ENCODE results near the gene NDST3.

NDST3 gene

DNA sequence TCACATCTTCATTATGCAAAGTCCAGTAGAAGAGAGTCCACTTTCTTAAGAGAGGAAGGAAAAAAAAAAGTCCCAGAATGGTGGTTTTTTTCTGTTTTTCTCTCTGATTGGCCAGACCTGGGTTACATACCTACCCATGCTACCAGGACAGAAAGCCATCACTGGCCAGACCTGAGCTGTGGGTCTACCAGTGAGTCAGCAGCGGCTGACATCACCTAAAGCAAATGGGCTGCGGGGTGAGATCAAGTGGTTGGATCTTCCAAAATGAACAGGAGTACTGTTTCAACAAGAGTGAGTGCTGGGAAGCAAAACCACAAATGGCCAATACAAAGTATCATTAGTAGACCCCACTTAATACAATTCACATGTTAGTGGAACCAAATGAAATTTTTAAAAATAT, 1.6 kb upstream of the NDST3 start:
- H3K4me3 ChIP-seq (ENCODE audit: low read length in 2 of 2), result no peak overlapping the region
- no peaks in the 10 kb centered on the region for H3K36me3 ChIP-seq (ENCODE audit: control insufficient read depth in 2 of 2, insufficient read depth in 2 of 2, low read length in 2 of 2)
- peaks cover 6% of the 10 kb centered on the region for H3K4me1 ChIP-seq (ENCODE audit: control insufficient read depth, insufficient read depth, low read length)
- no peak overlapping the region for H3K9ac ChIP-seq (ENCODE audit: low read length in 2 of 2)
- H3K9me3 ChIP-seq (ENCODE audit: control insufficient read depth in 2 of 2, low read length in 2 of 2), result no peaks in the 10 kb centered on the region
- H3K27me3 ChIP-seq (ENCODE audit: control insufficient read depth in 1 of 2, insufficient read depth in 2 of 2, low read length in 2 of 2), result peaks cover 10 to 18% of the 10 kb centered on the region in 2 donors
- no peak overlapping the region for H3K27ac ChIP-seq (ENCODE audit: low read length)

DNA sequence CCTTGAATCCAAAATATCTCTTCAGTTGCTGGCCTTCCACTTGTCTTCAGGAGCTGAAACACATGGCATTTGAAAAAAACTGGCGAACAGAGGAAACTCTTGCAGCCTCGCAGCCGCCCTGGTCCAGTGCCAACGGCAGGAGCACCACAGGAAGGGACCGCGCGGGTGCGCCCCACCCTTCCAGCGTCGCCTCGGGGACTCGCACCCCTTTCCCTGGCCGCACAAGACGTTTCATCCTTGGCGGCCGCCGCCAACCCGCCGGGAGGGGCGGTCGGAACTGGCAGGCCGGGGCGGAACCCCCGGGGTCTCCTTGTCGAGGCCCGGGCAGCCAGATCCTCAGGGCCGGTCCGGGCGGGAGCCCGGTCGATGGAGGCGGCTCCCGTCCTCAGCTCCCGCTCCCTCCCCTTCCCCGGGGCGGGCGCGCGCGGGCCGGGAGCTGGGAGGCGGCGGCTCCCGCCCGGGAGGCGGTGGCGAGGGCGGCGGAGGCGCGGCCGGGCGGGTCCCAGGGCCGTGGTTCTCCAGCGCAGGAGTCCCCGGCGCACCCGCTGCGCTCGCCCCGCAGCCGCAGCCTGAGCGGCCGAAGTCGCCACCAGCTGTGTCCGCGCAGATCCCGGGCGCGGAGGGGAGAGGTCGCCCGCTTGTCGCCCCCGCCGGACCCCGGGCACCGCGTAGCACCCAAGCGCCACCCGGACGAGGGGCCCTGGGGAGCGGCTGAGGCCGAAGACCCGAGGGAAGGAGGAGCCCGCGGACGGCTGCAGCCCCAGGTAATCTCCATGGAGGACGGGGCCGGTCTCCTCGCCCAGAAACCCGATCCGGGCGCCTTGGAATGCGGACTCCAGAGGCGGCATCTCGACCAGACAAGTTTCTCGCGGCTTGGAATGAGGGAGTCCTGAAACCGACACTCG, 886 bp upstream of the NDST3 start:
- peaks cover 10 to 18% of the 10 kb centered on the region in 2 donors for H3K27me3 ChIP-seq (ENCODE audit: control insufficient read depth in 1 of 2, insufficient read depth in 2 of 2, low read length in 2 of 2)
- H3K27ac ChIP-seq (ENCODE audit: low read length), result no peak overlapping the region
- H3K4me3 ChIP-seq (ENCODE audit: low read length in 2 of 2), result peak overlapping the region; percentile 32 to 65
- no peak overlapping the region for H3K9ac ChIP-seq (ENCODE audit: low read length in 2 of 2)
- H3K4me1 ChIP-seq (ENCODE audit: control insufficient read depth, insufficient read depth, low read length), result peaks cover 6% of the 10 kb centered on the region
- H3K9me3 ChIP-seq (ENCODE audit: control insufficient read depth in 2 of 2, low read length in 2 of 2), result no peaks in the 10 kb centered on the region
- no peaks in the 10 kb centered on the region for H3K36me3 ChIP-seq (ENCODE audit: control insufficient read depth in 2 of 2, insufficient read depth in 2 of 2, low read length in 2 of 2)

DNA sequence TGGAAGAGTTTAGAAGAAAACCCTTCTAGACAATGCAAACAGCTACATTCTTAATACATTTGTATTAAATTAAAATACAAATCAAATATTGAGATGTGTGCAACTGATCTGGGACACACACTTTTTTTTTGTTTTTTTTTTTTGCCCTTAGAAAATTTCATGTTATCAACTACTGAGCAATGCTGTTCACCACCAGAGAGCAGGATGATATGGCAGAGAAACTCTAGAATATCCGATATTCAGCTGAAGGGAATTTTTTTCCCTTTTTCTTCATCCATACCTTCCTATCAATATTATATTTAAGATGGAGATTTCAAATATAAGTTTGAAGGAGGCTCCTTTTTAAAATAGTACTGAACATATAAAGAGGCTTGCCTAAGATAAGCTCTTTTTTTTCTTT, 1.0 kb downstream of the NDST3 start:
- H3K4me1 ChIP-seq (ENCODE audit: control insufficient read depth, insufficient read depth, low read length), result peaks cover 6% of the 10 kb centered on the region
- no peaks in the 10 kb centered on the region for H3K36me3 ChIP-seq (ENCODE audit: control insufficient read depth in 2 of 2, insufficient read depth in 2 of 2, low read length in 2 of 2)
- no peak overlapping the region for H3K4me3 ChIP-seq (ENCODE audit: low read length in 2 of 2)
- no peaks in the 10 kb centered on the region for H3K9me3 ChIP-seq (ENCODE audit: control insufficient read depth in 2 of 2, low read length in 2 of 2)
- peaks cover 10 to 18% of the 10 kb centered on the region in 2 donors for H3K27me3 ChIP-seq (ENCODE audit: control insufficient read depth in 1 of 2, insufficient read depth in 2 of 2, low read length in 2 of 2)
- no peak overlapping the region for H3K9ac ChIP-seq (ENCODE audit: low read length in 2 of 2)
- no peak overlapping the region for H3K27ac ChIP-seq (ENCODE audit: low read length)

DNA sequence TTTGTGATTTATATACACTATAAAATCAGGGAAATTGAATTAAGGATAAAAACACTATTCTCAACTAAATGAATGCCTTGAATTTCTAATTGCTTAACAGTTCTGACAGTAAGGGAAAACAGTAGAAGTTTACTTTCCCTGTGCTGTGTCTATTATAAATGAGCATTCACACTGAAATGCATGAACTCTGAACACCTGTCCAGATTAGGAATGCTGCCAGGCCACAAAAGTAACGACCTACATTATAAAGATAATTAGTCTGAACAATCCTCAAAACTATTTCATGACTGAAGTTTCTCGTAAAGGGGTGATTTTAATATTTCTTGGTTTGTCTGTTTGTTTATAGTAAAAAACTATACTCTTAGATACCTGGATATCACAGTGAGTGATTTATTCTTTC, 2.0 kb downstream of the NDST3 start:
- Histone ChIP-seq H3K27me3 (ENCODE audit: control insufficient read depth in 1 of 2, insufficient read depth in 2 of 2, low read length in 2 of 2) (peaks cover 10 to 18% of the 10 kb centered on the region in 2 donors), H3K9me3 (ENCODE audit: control insufficient read depth in 2 of 2, low read length in 2 of 2) (no peaks in the 10 kb centered on the region)

DNA sequence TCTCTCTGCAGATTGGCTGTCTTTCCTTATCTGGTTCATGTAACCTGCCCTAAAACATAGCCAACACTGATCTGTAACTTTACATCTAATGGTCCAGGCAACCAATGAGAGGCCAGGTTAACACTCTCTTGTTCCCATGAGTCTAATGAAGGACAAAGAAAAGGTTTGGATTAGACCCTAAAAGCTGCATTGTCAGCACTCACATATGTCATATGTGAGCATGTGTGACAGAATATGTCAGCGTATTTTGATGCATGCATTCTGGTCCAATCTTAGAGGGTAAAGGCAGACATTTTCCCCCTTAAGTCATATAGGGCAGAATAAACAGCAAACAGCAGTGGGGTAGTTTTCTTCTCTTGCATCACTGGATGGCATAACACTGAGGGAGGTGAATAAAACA, 3.7 kb downstream of the NDST3 start:
- H3K27ac ChIP-seq (ENCODE audit: low read length), result no peak overlapping the region

More for the DNA sequence above, 2.0 kb downstream of the NDST3 start:
- H3K4me1 ChIP-seq (ENCODE audit: control insufficient read depth, insufficient read depth, low read length), result peaks cover 6% of the 10 kb centered on the region
- no peak overlapping the region for H3K9ac ChIP-seq (ENCODE audit: low read length in 2 of 2)
- no peak overlapping the region for H3K27ac ChIP-seq (ENCODE audit: low read length)
- H3K4me3 ChIP-seq (ENCODE audit: low read length in 2 of 2), result no peak overlapping the region
- H3K36me3 ChIP-seq (ENCODE audit: control insufficient read depth in 2 of 2, insufficient read depth in 2 of 2, low read length in 2 of 2), result no peaks in the 10 kb centered on the region

DNA sequence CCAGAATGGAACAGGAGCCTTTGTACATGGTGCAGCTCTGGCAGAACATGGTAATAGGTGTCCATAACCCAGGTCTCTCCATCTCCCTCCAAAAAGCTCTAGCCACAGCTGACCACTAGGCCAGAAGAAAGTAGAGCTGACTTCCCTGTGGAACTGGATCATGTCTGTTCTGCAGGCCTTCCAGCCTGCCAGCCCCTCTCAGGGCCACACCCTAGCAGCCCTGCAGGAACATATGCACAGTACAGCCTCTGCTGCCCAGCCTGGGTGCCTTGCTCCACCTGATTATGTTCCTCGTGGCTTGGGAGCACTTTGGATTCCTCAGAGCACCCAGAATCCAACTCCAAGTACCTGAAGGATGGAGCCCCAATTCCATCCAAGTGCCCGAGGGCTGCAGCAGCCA, 12.0 kb downstream of the NDST3 start:
- H3K27ac ChIP-seq (ENCODE audit: low read length), result no peak overlapping the region
- H3K27me3 ChIP-seq (ENCODE audit: control insufficient read depth in 1 of 2, insufficient read depth in 2 of 2, low read length in 2 of 2), result no peaks in the 10 kb centered on the region
- no peaks in the 10 kb centered on the region for H3K4me1 ChIP-seq (ENCODE audit: control insufficient read depth, insufficient read depth, low read length)
- no peaks in the 10 kb centered on the region for H3K36me3 ChIP-seq (ENCODE audit: control insufficient read depth in 2 of 2, insufficient read depth in 2 of 2, low read length in 2 of 2)
- H3K9ac ChIP-seq (ENCODE audit: low read length in 2 of 2), result no peak overlapping the region
- H3K4me3 ChIP-seq (ENCODE audit: low read length in 2 of 2), result no peak overlapping the region
- no peaks in the 10 kb centered on the region for H3K9me3 ChIP-seq (ENCODE audit: control insufficient read depth in 2 of 2, low read length in 2 of 2)

More for the DNA sequence above, 3.7 kb downstream of the NDST3 start:
- H3K4me3 ChIP-seq (ENCODE audit: low read length in 2 of 2), result no peak overlapping the region
- no peak overlapping the region for H3K9ac ChIP-seq (ENCODE audit: low read length in 2 of 2)
- H3K27me3 ChIP-seq (ENCODE audit: control insufficient read depth in 1 of 2, insufficient read depth in 2 of 2, low read length in 2 of 2), result peaks cover 7 to 16% of the 10 kb centered on the region in 2 donors
- H3K9me3 ChIP-seq (ENCODE audit: control insufficient read depth in 2 of 2, low read length in 2 of 2), result no peaks in the 10 kb centered on the region
- peaks cover 5% of the 10 kb centered on the region for H3K4me1 ChIP-seq (ENCODE audit: control insufficient read depth, insufficient read depth, low read length)
- H3K36me3 ChIP-seq (ENCODE audit: control insufficient read depth in 2 of 2, insufficient read depth in 2 of 2, low read length in 2 of 2), result no peaks in the 10 kb centered on the region

DNA sequence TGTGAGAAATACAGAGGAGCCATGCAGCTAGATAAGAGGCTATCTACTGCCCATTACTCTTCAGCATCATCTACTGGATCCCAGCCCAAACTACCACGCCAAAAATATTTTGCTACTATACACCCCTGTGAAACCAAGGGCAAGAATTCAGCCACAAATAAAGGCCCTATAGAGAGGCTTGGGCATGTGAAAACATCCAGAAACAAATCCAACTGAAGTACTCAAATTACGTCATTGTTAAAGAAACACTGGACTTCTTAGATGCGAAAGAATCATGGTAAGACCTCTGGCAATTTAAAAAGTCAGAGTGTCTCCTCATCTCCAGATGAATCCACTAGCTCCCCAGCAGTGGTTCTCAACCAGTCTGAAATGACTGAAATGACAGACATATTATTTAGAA, 12.8 kb downstream of the NDST3 start:
- H3K4me1 ChIP-seq (ENCODE audit: control insufficient read depth, insufficient read depth, low read length), result no peaks in the 10 kb centered on the region
- no peaks in the 10 kb centered on the region for H3K9me3 ChIP-seq (ENCODE audit: control insufficient read depth in 2 of 2, low read length in 2 of 2)
- no peak overlapping the region for H3K4me3 ChIP-seq (ENCODE audit: low read length in 2 of 2)
- H3K36me3 ChIP-seq (ENCODE audit: control insufficient read depth in 2 of 2, insufficient read depth in 2 of 2, low read length in 2 of 2), result no peaks in the 10 kb centered on the region
- no peak overlapping the region for H3K9ac ChIP-seq (ENCODE audit: low read length in 2 of 2)
- no peaks in the 10 kb centered on the region for H3K27me3 ChIP-seq (ENCODE audit: control insufficient read depth in 1 of 2, insufficient read depth in 2 of 2, low read length in 2 of 2)
- no peak overlapping the region for H3K27ac ChIP-seq (ENCODE audit: low read length)

DNA sequence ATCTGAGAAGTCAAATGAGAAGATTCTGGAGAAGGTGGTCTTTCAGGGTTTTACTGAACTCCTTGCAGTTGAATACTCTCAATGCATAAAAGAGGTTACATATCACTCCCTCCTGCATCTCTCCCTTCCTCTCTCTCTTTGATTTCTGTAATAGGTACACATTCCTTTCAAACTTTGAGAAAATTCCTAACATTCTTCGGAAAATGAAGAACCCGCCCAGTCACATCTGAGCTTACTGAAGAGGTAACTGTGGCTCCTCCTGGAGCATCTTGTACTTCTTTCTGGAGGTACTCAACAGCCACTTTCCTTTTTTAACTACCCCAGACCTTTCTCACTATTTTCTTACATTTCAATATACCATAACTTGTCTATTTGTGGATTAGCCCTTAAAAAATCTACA, 24.7 kb downstream of the NDST3 start:
- H3K27ac ChIP-seq (ENCODE audit: low read length), result no peak overlapping the region
- H3K4me1 ChIP-seq (ENCODE audit: control insufficient read depth, insufficient read depth, low read length), result no peaks in the 10 kb centered on the region
- no peak overlapping the region for H3K9ac ChIP-seq (ENCODE audit: low read length in 2 of 2)
- H3K27me3 ChIP-seq (ENCODE audit: control insufficient read depth in 1 of 2, insufficient read depth in 2 of 2, low read length in 2 of 2), result no peaks in the 10 kb centered on the region
- no peak overlapping the region for H3K4me3 ChIP-seq (ENCODE audit: low read length in 2 of 2)
- no peaks in the 10 kb centered on the region for H3K9me3 ChIP-seq (ENCODE audit: control insufficient read depth in 2 of 2, low read length in 2 of 2)
- no peaks in the 10 kb centered on the region for H3K36me3 ChIP-seq (ENCODE audit: control insufficient read depth in 2 of 2, insufficient read depth in 2 of 2, low read length in 2 of 2)

DNA sequence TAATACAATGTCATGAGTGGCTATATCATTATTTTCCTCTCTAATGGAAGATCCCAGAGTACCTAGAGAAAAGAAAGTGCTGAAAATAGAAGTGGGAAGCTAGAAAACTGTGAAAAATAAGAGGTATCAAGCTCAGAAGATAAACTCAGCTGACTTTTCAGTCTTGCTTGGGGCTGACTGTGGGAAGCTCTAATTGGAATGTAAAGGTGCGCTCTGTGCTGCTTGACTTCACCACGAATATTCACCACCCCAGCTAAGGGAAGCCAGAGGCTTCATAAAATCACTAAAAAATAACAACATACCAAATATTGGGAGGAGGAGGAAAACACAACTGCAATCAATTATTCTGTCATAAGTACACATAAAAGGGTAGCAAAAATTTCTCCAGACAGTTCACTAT, 25.1 kb downstream of the NDST3 start:
- H3K9me3 ChIP-seq (ENCODE audit: control insufficient read depth in 2 of 2, low read length in 2 of 2), result no peaks in the 10 kb centered on the region
- no peaks in the 10 kb centered on the region for H3K27me3 ChIP-seq (ENCODE audit: control insufficient read depth in 1 of 2, insufficient read depth in 2 of 2, low read length in 2 of 2)
- H3K4me3 ChIP-seq (ENCODE audit: low read length in 2 of 2), result no peak overlapping the region
- H3K27ac ChIP-seq (ENCODE audit: low read length), result no peak overlapping the region
- H3K9ac ChIP-seq (ENCODE audit: low read length in 2 of 2), result no peak overlapping the region
- H3K4me1 ChIP-seq (ENCODE audit: control insufficient read depth, insufficient read depth, low read length), result no peaks in the 10 kb centered on the region
- H3K36me3 ChIP-seq (ENCODE audit: control insufficient read depth in 2 of 2, insufficient read depth in 2 of 2, low read length in 2 of 2), result no peaks in the 10 kb centered on the region

DNA sequence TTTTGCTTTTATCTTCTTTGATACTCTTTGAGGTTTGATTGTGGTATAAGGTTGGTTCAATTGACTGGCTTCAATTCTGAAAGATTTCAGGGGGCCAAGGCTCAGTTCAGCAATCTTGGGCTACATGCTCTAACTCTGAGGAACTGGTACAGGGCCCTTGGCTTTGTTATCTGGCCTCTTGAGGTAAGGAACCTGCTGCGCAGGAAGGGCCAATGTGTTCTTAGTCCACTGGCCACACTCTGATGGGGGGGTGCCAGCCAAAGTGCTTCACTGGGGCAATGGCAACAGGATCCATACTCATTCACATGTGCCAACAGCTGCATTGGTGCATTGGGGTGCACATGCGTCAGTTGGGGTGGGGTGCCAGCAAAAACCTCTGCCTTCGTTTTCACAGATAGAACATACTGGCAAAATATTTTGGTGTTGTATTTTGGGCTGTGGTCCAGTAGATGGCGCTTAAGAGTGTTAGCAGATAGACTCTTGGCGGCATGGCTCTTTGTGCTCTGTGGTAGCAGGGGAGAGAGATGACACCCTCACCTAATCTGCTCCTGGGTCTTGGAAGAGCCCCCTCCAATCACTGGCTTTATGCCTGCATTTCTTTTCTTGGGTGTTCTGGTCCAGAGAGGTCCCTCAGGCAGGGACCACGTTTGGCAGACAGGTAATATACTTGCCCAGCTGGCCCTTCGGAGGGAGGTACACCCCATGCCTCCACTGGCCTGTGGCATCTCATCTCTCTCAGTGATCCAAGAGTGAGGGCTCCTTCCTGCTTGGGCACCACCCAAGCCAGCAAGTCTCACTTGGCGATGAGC, 42.9 kb downstream of the NDST3 start:
- no peak overlapping the region for H3K27ac ChIP-seq (ENCODE audit: low read length)
- H3K4me3 ChIP-seq (ENCODE audit: low read length in 2 of 2), result no peak overlapping the region
- no peak overlapping the region for H3K9ac ChIP-seq (ENCODE audit: low read length in 2 of 2)
- H3K9me3 ChIP-seq (ENCODE audit: control insufficient read depth in 2 of 2, low read length in 2 of 2), result peaks cover 0 to 8% of the 10 kb centered on the region in 2 donors
- no peaks in the 10 kb centered on the region for H3K36me3 ChIP-seq (ENCODE audit: control insufficient read depth in 2 of 2, insufficient read depth in 2 of 2, low read length in 2 of 2)
- H3K4me1 ChIP-seq (ENCODE audit: control insufficient read depth, insufficient read depth, low read length), result no peaks in the 10 kb centered on the region
- no peaks in the 10 kb centered on the region for H3K27me3 ChIP-seq (ENCODE audit: control insufficient read depth in 1 of 2, insufficient read depth in 2 of 2, low read length in 2 of 2)

DNA sequence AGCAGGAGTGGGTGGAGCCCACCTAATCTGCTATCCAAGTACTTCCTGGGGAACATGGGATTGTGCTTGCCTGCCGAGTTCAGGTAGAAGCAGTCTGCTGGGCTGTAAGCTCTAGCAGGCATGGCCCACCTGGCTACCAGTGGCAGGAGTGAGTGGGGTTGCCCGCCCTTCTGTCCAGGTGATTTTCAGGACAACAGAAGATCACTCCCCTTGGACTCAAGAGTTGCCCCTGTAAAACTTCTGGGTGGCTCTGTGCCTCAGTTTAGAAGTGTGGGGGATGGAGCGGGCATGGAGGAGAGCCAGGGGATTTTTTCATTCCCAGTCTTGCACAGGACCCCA, 43.5 kb downstream of the NDST3 start:
- Histone ChIP-seq H3K27me3 (ENCODE audit: control insufficient read depth in 1 of 2, insufficient read depth in 2 of 2, low read length in 2 of 2) (no peaks in the 10 kb centered on the region), H3K9me3 (ENCODE audit: control insufficient read depth in 2 of 2, low read length in 2 of 2) (peaks cover 0 to 8% of the 10 kb centered on the region in 2 donors), H3K36me3 (ENCODE audit: control insufficient read depth in 2 of 2, insufficient read depth in 2 of 2, low read length in 2 of 2) (no peaks in the 10 kb centered on the region), H3K27ac (ENCODE audit: low read length) (no peak overlapping the region), H3K4me3 (ENCODE audit: low read length in 2 of 2) (no peak overlapping the region), H3K4me1 (ENCODE audit: control insufficient read depth, insufficient read depth, low read length) (no peaks in the 10 kb centered on the region), H3K9ac (ENCODE audit: low read length in 2 of 2) (no peak overlapping the region)

All from stomach smooth muscle (tissue), 2 donors.